Stimulated activated CD4-positive, alpha-beta T cell treated with anti-CD3 and anti-CD28 coated beads, Interleukin-15, amount 100 ng/mL, for 24 hours (primary cell): Measurements from ENCODE around the gene ZNF366.

Experiments
- DNase-seq: peaks from one replicate; pipeline ENCODE4 v3.0.0-alpha.2; 2020

Gene ZNF366

GRCh38 chr5:72402381-72402890, 104.8 kb downstream of the ZNF366 start:
- no peak for DNase-seq

DNA sequence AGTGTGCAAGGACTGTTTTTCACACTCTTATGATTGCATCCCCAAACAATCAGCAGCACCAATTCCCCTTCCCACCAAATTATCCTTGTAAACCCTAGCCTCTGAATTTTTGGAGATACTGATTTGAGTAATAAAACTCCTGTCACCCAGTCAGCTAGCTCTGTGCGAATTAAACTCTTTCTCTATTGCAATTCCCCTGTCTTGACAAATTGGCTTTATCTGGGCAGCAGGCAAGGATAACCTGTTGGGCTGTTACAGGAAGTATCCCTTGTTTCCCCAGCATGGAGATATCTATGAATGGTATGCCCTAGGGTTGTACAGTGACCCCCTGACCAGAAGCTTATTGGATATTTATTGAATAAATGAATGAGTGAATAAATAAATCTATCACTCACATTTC, 106.3 kb downstream of the ZNF366 start:
- no peak for DNase-seq

- no peak for DNase-seq
Observed at GRCh38 chr5:72397836-72398235, 109.4 kb downstream of the ZNF366 start.

GRCh38 chr5:72394688-72395087, 112.5 kb downstream of the ZNF366 start:
- DNase-seq = no peak

DNA sequence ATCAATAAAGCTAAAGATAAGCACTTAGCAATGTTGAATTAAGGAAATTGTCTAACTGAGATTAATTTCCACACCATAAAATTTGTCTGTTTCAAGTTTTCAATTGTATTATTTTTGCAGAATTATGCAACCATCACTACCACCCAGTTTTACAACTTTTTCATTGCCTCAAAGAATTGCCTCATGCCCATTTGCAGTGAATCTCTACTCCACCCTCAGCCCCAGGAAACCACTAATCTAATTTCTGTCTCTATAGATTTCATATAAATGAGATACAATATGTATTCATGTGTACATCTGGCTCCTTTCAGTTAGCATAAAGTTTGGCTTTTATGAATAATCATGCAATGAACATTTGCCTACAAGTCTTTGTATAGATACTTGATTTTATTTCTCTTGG, 114.2 kb downstream of the ZNF366 start:
- DNase-seq = no peak
